Activated CD4-positive, alpha-beta T cell treated with anti-CD3 and anti-CD28 coated beads, Interleukin-2, amount 10 ng/mL, durations not matched to agents 24 days and 14 days (primary cell): ENCODE data around the gene GAMT. TPM values are rescaled to one million over a fixed set of nuclear protein-coding genes. Genes with fewer than 3 reads are reported as not detected.

Source experiments
- DNase-seq: peaks from one replicate; pipeline ENCODE4 v3.0.0; 2022
- H3K27ac Mint-ChIP-seq: one replicate; pipeline ENCODE4 v1.8.0; 2022; ENCODE audit warnings: mild to moderate bottlenecking, mixed read lengths
- H3K27me3 Mint-ChIP-seq: one replicate; pipeline ENCODE4 v1.8.0; 2022; ENCODE audit warnings: mixed read lengths
- H3K36me3 Mint-ChIP-seq: one replicate; pipeline ENCODE4 v1.8.0; 2022; ENCODE audit warnings: low read depth, mild to moderate bottlenecking, mixed read lengths
- H3K4me1 Mint-ChIP-seq: one replicate; pipeline ENCODE4 v1.8.0; 2021; ENCODE audit warnings: mixed read lengths
- H3K4me3 Mint-ChIP-seq: one replicate; pipeline ENCODE4 v1.8.0; 2022; ENCODE audit warnings: mild to moderate bottlenecking, moderate library complexity, mixed read lengths
- H3K9me3 Mint-ChIP-seq: one replicate; pipeline ENCODE4 v1.8.0; 2021; ENCODE audit warnings: mixed read lengths
- intact Hi-C: fragments of 100-400 bp; cut with micrococcal nuclease; formaldehyde crosslinking; loops from one replicate; pipeline ENCODE4 v1.15.1; 2023
- total RNA-seq: library from RNA; stranded (reverse); gene quantifications from 2 replicates; pipeline ENCODE4 v1.2.3, GENCODE V29; 2022

Gene GAMT
- total RNA-seq, 1 donor from 2014 or later, result 32.6 TPM

DNA sequence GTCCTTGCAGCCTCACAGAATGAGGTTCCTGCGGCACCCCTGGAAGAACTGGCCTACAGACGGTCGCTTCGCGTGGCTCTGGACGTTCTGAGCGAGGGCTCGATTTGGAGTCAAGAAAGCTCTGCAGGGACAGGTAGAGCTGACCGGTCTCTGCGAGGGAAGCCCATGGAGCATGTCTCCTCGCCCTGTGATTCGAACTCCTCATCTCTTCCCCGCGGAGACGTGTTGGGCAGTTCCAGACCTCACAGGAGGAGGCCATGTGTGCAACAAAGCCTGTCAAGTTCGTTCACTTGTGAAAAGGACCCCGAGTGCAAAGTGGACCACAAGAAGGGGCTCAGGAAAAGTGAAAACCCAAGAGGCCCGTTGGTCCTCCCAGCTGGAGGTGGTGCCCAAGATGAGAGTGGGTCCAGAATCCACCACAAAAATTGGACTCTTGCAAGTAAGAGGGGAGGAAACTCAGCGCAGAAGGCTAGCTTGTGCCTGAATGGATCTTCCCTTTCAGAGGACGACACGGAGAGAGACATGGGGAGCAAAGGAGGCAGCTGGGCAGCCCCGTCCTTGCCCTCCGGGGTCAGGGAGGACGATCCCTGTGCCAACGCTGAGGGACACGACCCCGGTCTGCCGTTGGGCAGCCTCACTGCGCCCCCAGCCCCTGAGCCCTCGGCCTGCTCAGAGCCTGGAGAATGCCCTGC, 41.1 kb downstream of the GAMT start:
- Mint-ChIP-seq H3K27ac (no peak overlapping the region), H3K36me3 (peaks cover 34% of the 10 kb centered on the region), H3K4me1 (peaks cover 25% of the 10 kb centered on the region), H3K9me3 (no peaks in the 10 kb centered on the region), H3K4me3 (no peak overlapping the region), H3K27me3 (no peaks in the 10 kb centered on the region)
- no peak for DNase-seq
- intact Hi-C loops, result loop anchor here (5.0 kb wide), 1 partner anchor 83 kb away; the partner anchor contains the start of gene FAM174C

GRCh38 chr19:1357531-1358109, 43.7 kb downstream of the GAMT start:
- Mint-ChIP-seq H3K27me3 (no peaks in the 10 kb centered on the region), H3K4me3 (no peak overlapping the region), H3K27ac (no peak overlapping the region), H3K9me3 (no peaks in the 10 kb centered on the region), H3K36me3 (peaks cover 27% of the 10 kb centered on the region), H3K4me1 (peaks cover 13% of the 10 kb centered on the region)
- intact Hi-C loops, result no loop called here
- DNase-seq, result no peak

GRCh38 chr19:1356508-1356865, 44.9 kb downstream of the GAMT start:
- Mint-ChIP-seq H3K9me3 (no peaks in the 10 kb centered on the region), H3K4me3 (peak overlapping the region; percentile 86), H3K4me1 (peaks cover 8% of the 10 kb centered on the region), H3K36me3 (peaks cover 19% of the 10 kb centered on the region), H3K27ac (no peak overlapping the region), H3K27me3 (no peaks in the 10 kb centered on the region)
- no peak for DNase-seq
- intact Hi-C loops, result no loop called here

- H3K4me1 Mint-ChIP-seq, result peaks cover 6% of the 10 kb centered on the region
- intact Hi-C loops, result loop anchor here (1.0 kb wide), 1 partner anchor 27 kb away; the partner anchor contains the start of gene NDUFS7
- no peaks in the 10 kb centered on the region for H3K9me3 Mint-ChIP-seq
- peak overlapping the region; percentile 86 for H3K4me3 Mint-ChIP-seq
- DNase-seq, result no peak
- peak overlapping the region; percentile 79 for H3K27ac Mint-ChIP-seq
- peaks cover 16% of the 10 kb centered on the region for H3K36me3 Mint-ChIP-seq
- no peaks in the 10 kb centered on the region for H3K27me3 Mint-ChIP-seq
Observed at GRCh38 chr19:1355568-1356507, 45.5 kb downstream of the GAMT start.

DNA sequence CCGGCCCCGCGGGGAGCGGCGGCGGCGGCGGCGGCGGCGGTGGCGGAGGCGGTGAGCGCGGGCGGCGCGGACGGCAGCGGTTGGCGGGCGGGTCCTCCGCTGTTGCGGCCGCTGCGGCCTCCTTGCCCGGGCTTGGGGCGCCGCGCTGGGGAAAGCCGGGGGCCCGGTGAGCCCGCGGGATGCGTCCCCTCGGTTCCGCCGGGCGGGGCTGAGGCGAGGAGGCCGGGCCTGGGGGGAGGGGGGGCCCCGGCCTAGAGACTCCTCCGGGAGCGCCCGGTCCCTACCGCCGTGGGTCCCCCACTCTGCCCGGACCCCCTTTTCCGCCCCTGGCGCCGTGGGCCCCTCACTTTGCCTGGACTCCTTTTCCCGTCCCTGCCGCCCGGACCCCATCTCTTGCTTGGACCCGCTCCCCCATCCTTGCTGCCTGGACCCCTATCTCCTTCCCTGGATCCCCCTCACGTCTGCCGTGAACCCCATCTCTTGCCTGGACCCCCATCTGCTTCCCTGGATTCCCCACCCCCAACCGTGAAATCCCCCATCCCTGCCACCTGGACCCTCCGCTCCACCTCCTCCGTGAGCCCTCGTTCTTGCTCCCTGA, 46.3 kb downstream of the GAMT start:
- Mint-ChIP-seq H3K27me3 (no peaks in the 10 kb centered on the region), H3K9me3 (no peaks in the 10 kb centered on the region), H3K27ac (peak overlapping the region; percentile 79), H3K36me3 (peaks cover 15% of the 10 kb centered on the region), H3K4me3 (peak overlapping the region; percentile 86), H3K4me1 (peaks cover 6% of the 10 kb centered on the region)
- no peak for DNase-seq
- intact Hi-C loops, result loop anchor here (1.0 kb wide), 1 partner anchor 28 kb away; the partner anchor contains the start of gene NDUFS7

GRCh38 chr19:1353144-1353543, 48.2 kb downstream of the GAMT start:
- H3K27me3 Mint-ChIP-seq, result no peaks in the 10 kb centered on the region
- no peaks in the 10 kb centered on the region for H3K9me3 Mint-ChIP-seq
- peaks cover 7% of the 10 kb centered on the region for H3K36me3 Mint-ChIP-seq
- H3K27ac Mint-ChIP-seq, result no peak overlapping the region
- peaks cover 6% of the 10 kb centered on the region for H3K4me1 Mint-ChIP-seq
- no peak for DNase-seq
- peak overlapping the region; percentile 17 for H3K4me3 Mint-ChIP-seq
- intact Hi-C loops, result no loop called here

GRCh38 chr19:1351381-1351851, 49.9 kb downstream of the GAMT start:
- Mint-ChIP-seq H3K36me3 (peaks cover 2% of the 10 kb centered on the region), H3K4me1 (peaks cover 6% of the 10 kb centered on the region), H3K27ac (no peak overlapping the region), H3K9me3 (no peaks in the 10 kb centered on the region), H3K27me3 (no peaks in the 10 kb centered on the region), H3K4me3 (no peak overlapping the region)
- intact Hi-C loops, result no loop called here
- DNase-seq, result no peak

GRCh38 chr19:1350867-1351266, 50.5 kb downstream of the GAMT start:
- H3K27me3 Mint-ChIP-seq, result no peaks in the 10 kb centered on the region

DNA sequence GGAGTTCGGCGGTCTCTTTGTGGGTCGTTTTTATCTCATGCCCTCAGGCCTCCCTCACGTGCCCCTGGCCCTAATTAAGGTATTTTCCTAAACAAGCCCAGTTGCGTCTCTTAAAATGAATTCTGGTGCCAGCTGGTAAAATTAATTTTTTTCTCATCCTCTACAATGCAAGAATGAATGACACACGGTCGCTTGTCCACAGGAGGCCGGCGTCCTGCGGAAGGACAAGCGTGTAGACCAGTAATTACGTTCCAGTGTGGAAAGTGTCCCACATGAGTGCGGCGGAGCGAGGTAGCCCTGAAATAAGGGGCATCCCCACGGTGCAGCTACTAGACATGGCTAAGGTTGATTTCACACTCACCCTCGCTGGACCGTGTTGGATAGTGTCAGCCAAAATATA, 52.1 kb downstream of the GAMT start:
- H3K4me1 Mint-ChIP-seq, result peaks cover 2% of the 10 kb centered on the region
- no peaks in the 10 kb centered on the region for H3K27me3 Mint-ChIP-seq
- DNase-seq, result no peak
- no peaks in the 10 kb centered on the region for H3K36me3 Mint-ChIP-seq
- intact Hi-C loops, result no loop called here
- no peak overlapping the region for H3K4me3 Mint-ChIP-seq
- no peaks in the 10 kb centered on the region for H3K9me3 Mint-ChIP-seq
- H3K27ac Mint-ChIP-seq, result no peak overlapping the region

More at GRCh38 chr19:1350867-1351266, 50.5 kb downstream of the GAMT start:
- Mint-ChIP-seq H3K27ac (no peak overlapping the region), H3K9me3 (no peaks in the 10 kb centered on the region), H3K4me3 (no peak overlapping the region), H3K36me3 (peaks cover 2% of the 10 kb centered on the region), H3K4me1 (peaks cover 6% of the 10 kb centered on the region)
- intact Hi-C loops, result no loop called here
- no peak for DNase-seq

Other genes with a start within 250 kb of the GAMT start
- gene SBNO2, start 227.3 kb downstream of the GAMT start, total RNA-seq, result 97.1 and 98.9 TPM in 2 replicates
- gene STK11, start 195.8 kb downstream of the GAMT start, total RNA-seq, result 70.3 and 70.9 TPM in 2 replicates
- gene CBARP, start 163.5 kb downstream of the GAMT start, total RNA-seq, result 1.7 and 1.9 TPM in 2 replicates
- gene ATP5F1D, start 159.8 kb downstream of the GAMT start, total RNA-seq, result 254 and 269 TPM in 2 replicates
- gene MIDN, start 153.0 kb downstream of the GAMT start, total RNA-seq, result 72.3 and 82.4 TPM in 2 replicates
- gene CIRBP, start 132.2 kb downstream of the GAMT start, total RNA-seq, result 237 TPM in 2 replicates
- 115 and 126 TPM in 2 replicates for gene FAM174C, start 126.0 kb downstream of the GAMT start, total RNA-seq
- not detected in 2 replicates for gene EFNA2, start 115.7 kb downstream of the GAMT start, total RNA-seq
- gene NDUFS7, start 17.6 kb downstream of the GAMT start, total RNA-seq, result 108 and 110 TPM in 2 replicates
- 299 and 323 TPM in 2 replicates for gene DAZAP1, start 6.0 kb upstream of the GAMT start, total RNA-seq
- 1,536 and 1,542 TPM in 2 replicates for gene RPS15, start 36.9 kb upstream of the GAMT start, total RNA-seq
- 0.16 and 0.24 TPM in 2 replicates for gene APC2, start 48.6 kb upstream of the GAMT start, total RNA-seq
- gene C19orf25, start 77.7 kb upstream of the GAMT start, total RNA-seq, result 34.0 and 38.0 TPM in 2 replicates
- 1.0 and 1.6 TPM in 2 replicates for gene PCSK4, start 88.8 kb upstream of the GAMT start, total RNA-seq
- gene REEP6, start 89.6 kb upstream of the GAMT start, total RNA-seq, result 1.1 and 1.7 TPM in 2 replicates
- gene ADAMTSL5, start 111.5 kb upstream of the GAMT start, total RNA-seq, result 5.4 and 6.6 TPM in 2 replicates
- not detected in 2 replicates for gene PLK5, start 122.5 kb upstream of the GAMT start, total RNA-seq
- 15.9 and 16.1 TPM in 2 replicates for gene MEX3D, start 166.8 kb upstream of the GAMT start, total RNA-seq
- gene MBD3, start 191.3 kb upstream of the GAMT start, total RNA-seq, result 132 and 140 TPM in 2 replicates
- gene UQCR11, start 203.9 kb upstream of the GAMT start, total RNA-seq, result 194 and 195 TPM in 2 replicates